ENCODE results near the gene CRTC2. TPM values are rescaled to one million over a fixed set of nuclear protein-coding genes. Genes with fewer than 3 reads are reported as not detected.
"Not testable (repeated sequence)": the region's sequence is repeated elsewhere in the genome, so short reads cannot be mapped to it uniquely, and the experiment has no call there.

The CRTC2 gene
- total RNA-seq, 4 donors from 2014 or later = 12.5 to 20.4 (median 17.6) TPM

- Histone ChIP-seq H3K4me1 (peaks cover 32 to 54% (median 52%) of the 10 kb centered on the region in 4 donors), H3K9me3 (no peaks in the 10 kb centered on the region), H3K36me3 (peaks cover 10 to 20% (median 19%) of the 10 kb centered on the region in 4 donors), H3K27ac (replicated peaks in 1 of 4) (peak overlapping the region in 3 of 4 donors; percentile 83 to 89 (median 87)), H3K4me3 (no peak overlapping the region), H3K27me3 (no peaks in the 10 kb centered on the region)
- intact Hi-C loops (cut with DNase I) = loop anchor here (2.0 to 5.0 kb wide), 3 partner anchors 40 to 310 kb away; partner anchors contain the start of genes DENND4B and NPR1
- WGBS = 91% methylated on average over 8 of the region's 8 CpGs
- TF ChIP-seq CTCF (IDR thresholded peaks at IDR 0.05) (no peak), POLR2AphosphoS5 (IDR thresholded peaks at IDR 0.05) (no peak), POLR2A (IDR thresholded peaks at IDR 0.05; ENCODE audit: low read depth) (no peak), EP300 (IDR thresholded peaks at IDR 0.05) (no peak)
- no peak for DNase-seq (ENCODE audit: extremely low spot score)
Observed at GRCh38 chr1:153987621-153988020, 29.2 kb upstream of the CRTC2 start.

GRCh38 chr1:153985941-153986761 is 27.7 kb upstream of the CRTC2 start, which contains the start of gene RAB13:
RAB13 (minus strand) TSS chr1:153986339; CDS start chr1:153986236, 103 bp downstream.
- Histone ChIP-seq H3K27me3 (no peaks in the 10 kb centered on the region), H3K4me1 (peaks cover 18 to 39% (median 37%) of the 10 kb centered on the region in 4 donors), H3K9me3 (no peaks in the 10 kb centered on the region), H3K4me3 (peak within 1 kb of the TSS; percentile 61 to 71 (median 64)), H3K36me3 (peaks cover 4 to 23% (median 15%) of the 10 kb centered on the region in 4 donors), H3K27ac (replicated peaks in 1 of 4) (peak within 1 kb of the TSS; percentile 83 to 91 (median 88))
- intact Hi-C loops (cut with DNase I) = loop anchor here (2.0 to 5.0 kb wide), 3 partner anchors 39 to 309 kb away; partner anchors contain the start of genes DENND4B and NPR1
- 2% methylated on average over 27 of the region's 32 CpGs for WGBS
- TF ChIP-seq EP300 (IDR thresholded peaks at IDR 0.05) (no peak), CTCF (IDR thresholded peaks at IDR 0.05) (no peak), POLR2AphosphoS5 (IDR thresholded peaks at IDR 0.05) (peak; percentile 72 to 84)
- DNase-seq (ENCODE audit: extremely low spot score) = peak; percentile 98

- WGBS = 9% methylated on average over 7 of the region's 7 CpGs
- intact Hi-C loops (cut with DNase I) = loop anchor here (5.0 kb wide), 2 partner anchors 38 to 308 kb away; partner anchors contain the start of genes DENND4B and NPR1
Observed at GRCh38 chr1:153985341-153985912, 27.0 kb upstream of the CRTC2 start.

GRCh38 chr1:153984123-153984894 is 25.9 kb upstream of the CRTC2 start:
- no peak for DNase-seq (ENCODE audit: extremely low spot score)
- peak overlapping the region; percentile 61 to 71 (median 64) for H3K4me3 ChIP-seq
- no peak for TF ChIP-seq CTCF (IDR thresholded peaks at IDR 0.05)
- TF ChIP-seq EP300 (IDR thresholded peaks at IDR 0.05) = no peak
- TF ChIP-seq POLR2AphosphoS5 (IDR thresholded peaks at IDR 0.05) = peak in 1 of 2 donors; percentile 26
- TF ChIP-seq POLR2A (IDR thresholded peaks at IDR 0.05; ENCODE audit: low read depth) = no peak
- WGBS = 65% methylated on average over 6 of the region's 6 CpGs
- peaks cover 4 to 34% (median 21%) of the 10 kb centered on the region in 4 donors for H3K36me3 ChIP-seq
- no peaks in the 10 kb centered on the region for H3K27me3 ChIP-seq
- H3K27ac ChIP-seq (replicated peaks in 1 of 4) = peak overlapping the region; percentile 83 to 91 (median 88)
- peaks cover 11 to 33% (median 28%) of the 10 kb centered on the region in 4 donors for H3K4me1 ChIP-seq
- H3K9me3 ChIP-seq = no peaks in the 10 kb centered on the region
- intact Hi-C loops (cut with DNase I) = no loop called here

More at GRCh38 chr1:153985341-153985912, 27.0 kb upstream of the CRTC2 start:
- Histone ChIP-seq H3K9me3 (no peaks in the 10 kb centered on the region), H3K4me1 (peaks cover 18 to 39% (median 36%) of the 10 kb centered on the region in 4 donors), H3K36me3 (peaks cover 4 to 31% (median 21%) of the 10 kb centered on the region in 4 donors), H3K27me3 (no peaks in the 10 kb centered on the region), H3K4me3 (peak overlapping the region; percentile 61 to 71 (median 64)), H3K27ac (replicated peaks in 1 of 4) (peak overlapping the region; percentile 83 to 91 (median 88))
- no peak for DNase-seq (ENCODE audit: extremely low spot score)
- TF ChIP-seq POLR2AphosphoS5 (IDR thresholded peaks at IDR 0.05) (peak; percentile 34 to 68), POLR2A (IDR thresholded peaks at IDR 0.05; ENCODE audit: low read depth) (no peak)

- H3K27me3 ChIP-seq; DNase-seq (ENCODE audit: extremely low spot score); H3K9me3 ChIP-seq; H3K4me3 ChIP-seq; intact Hi-C loops (cut with DNase I); H3K27ac ChIP-seq (replicated peaks in 1 of 4): not testable (repeated sequence)
- peaks cover 17 to 40% (median 34%) of the 10 kb centered on the region in 4 donors for H3K4me1 ChIP-seq
- 87% methylated on average over 2 of the region's 2 CpGs for WGBS
- H3K36me3 ChIP-seq = peaks cover 4 to 34% (median 21%) of the 10 kb centered on the region in 4 donors
Observed at GRCh38 chr1:153981735-153982134, 23.3 kb upstream of the CRTC2 start.

GRCh38 chr1:153979091-153979490 is 20.7 kb upstream of the CRTC2 start:
- not testable (repeated sequence) for H3K4me3 ChIP-seq; H3K9me3 ChIP-seq; DNase-seq (ENCODE audit: extremely low spot score); H3K27me3 ChIP-seq
- intact Hi-C loops (cut with DNase I) = loop anchor here (5.0 kb wide), 1 partner anchor 57 kb away; the partner anchor contains the start of gene GATAD2B
- 90% methylated on average over 12 of the region's 12 CpGs for WGBS
- H3K27ac ChIP-seq (replicated peaks in 1 of 4) = peak overlapping the region in 1 of 4 donors; percentile 93
- peaks cover 15 to 56% (median 41%) of the 10 kb centered on the region in 4 donors for H3K36me3 ChIP-seq
- H3K4me1 ChIP-seq = peaks cover 19 to 35% (median 29%) of the 10 kb centered on the region in 4 donors

All from esophagus muscularis mucosa (tissue), 4 donors.